PC-9 (cell line): ENCODE measurements around the gene FOLR2.
"Not testable (repeated sequence)": the region's sequence is repeated elsewhere in the genome, so short reads cannot be mapped to it uniquely, and the experiment has no call there.

ENCODE experiments used
- EZH2 ChIP-seq: fragments of 200-600 bp; sonication (generic); IDR thresholded peaks from 2 replicates; pipeline ENCODE4 v1.8.0; 2017; ENCODE audit warnings: antibody characterized with exemption, low read depth
- TF ChIP-seq, protein P1 (sequence below): fragments of 200-600 bp; sonication (generic); conservative IDR thresholded peaks from 2 replicates; pipeline ENCODE4 v1.6.1; 2017; ENCODE audit warnings: mixed run types, antibody characterized with exemption, mild to moderate bottlenecking, moderate library complexity

DNA sequence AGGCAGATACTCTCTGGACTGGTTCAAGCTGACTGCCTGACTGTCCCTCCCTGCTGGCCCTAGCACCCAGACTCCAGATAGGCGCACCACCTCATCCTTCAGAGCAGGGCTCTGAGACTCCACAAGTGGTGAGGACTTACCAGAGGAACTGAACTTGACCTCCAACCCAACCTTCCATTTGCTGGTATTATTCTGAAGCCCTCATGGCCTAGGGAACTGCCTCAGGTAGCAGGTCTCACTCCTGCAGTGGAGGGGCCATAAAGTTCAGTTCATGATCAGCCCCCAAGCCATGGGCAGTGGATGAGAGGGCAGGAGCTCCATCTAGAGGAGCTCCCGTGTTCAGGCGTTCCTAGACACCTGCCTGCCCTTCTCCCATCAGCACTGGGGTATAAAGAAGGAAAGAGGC is 35.0 kb upstream of the FOLR2 start:
- TF ChIP-seq, protein P1, sequence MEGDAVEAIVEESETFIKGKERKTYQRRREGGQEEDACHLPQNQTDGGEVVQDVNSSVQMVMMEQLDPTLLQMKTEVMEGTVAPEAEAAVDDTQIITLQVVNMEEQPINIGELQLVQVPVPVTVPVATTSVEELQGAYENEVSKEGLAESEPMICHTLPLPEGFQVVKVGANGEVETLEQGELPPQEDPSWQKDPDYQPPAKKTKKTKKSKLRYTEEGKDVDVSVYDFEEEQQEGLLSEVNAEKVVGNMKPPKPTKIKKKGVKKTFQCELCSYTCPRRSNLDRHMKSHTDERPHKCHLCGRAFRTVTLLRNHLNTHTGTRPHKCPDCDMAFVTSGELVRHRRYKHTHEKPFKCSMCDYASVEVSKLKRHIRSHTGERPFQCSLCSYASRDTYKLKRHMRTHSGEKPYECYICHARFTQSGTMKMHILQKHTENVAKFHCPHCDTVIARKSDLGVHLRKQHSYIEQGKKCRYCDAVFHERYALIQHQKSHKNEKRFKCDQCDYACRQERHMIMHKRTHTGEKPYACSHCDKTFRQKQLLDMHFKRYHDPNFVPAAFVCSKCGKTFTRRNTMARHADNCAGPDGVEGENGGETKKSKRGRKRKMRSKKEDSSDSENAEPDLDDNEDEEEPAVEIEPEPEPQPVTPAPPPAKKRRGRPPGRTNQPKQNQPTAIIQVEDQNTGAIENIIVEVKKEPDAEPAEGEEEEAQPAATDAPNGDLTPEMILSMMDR: 0 out of 2 replicates have a peak, but pooled peaks have one; percentile 27
- not testable (repeated sequence) for TF ChIP-seq EZH2
